H1 (cell line): ENCODE data around the gene GPR160. TPM values are rescaled to one million over a fixed set of nuclear protein-coding genes. Genes with fewer than 3 reads are reported as not detected.

ENCODE experiments used
- CTCF ChIA-PET: fragments of 300-600 bp; sonication (Branson Sonifier 250); formaldehyde crosslinking; loops from one replicate; lab custom pipeline; 2021; ENCODE audit not compliant: partially characterized antibody; lab: Charles Lee
- POLR2A ChIA-PET: fragments of 300-600 bp; sonication (Branson Sonifier 250); formaldehyde crosslinking; loops from one replicate; lab custom pipeline; 2021; ENCODE audit warnings: inconsistent platforms; ENCODE audit not compliant: partially characterized antibody; lab: Charles Lee
- DNase-seq, 2 experiments: peaks; one replicate each; pipeline versions ENCODE4 v3.0.0 to v3.0.0-alpha.2; 2010 to 2022; ENCODE audit warnings: low spot score in 2 of 2, low read depth in 1 of 2, mixed read lengths in 1 of 2
- FAIRE-seq: peaks from 2 replicates; lab custom pipeline; 2011; peaks lifted over from hg19 to GRCh38; lab: Jason Lieb, UNC
- H2AFZ ChIP-seq: 2 replicates; pipeline ENCODE4 v1.8.1; 2012; ENCODE audit warnings: low read length, inconsistent platforms
- H2AK5ac ChIP-seq: 2 replicates; pipeline ENCODE4 v1.6.1; 2013; ENCODE audit warnings: low read depth, low read length
- H2BK120ac ChIP-seq: replicated peaks from 2 replicates; pipeline ENCODE3; 2013; ENCODE audit warnings: low read depth, low read length, inconsistent platforms
- H2BK12ac ChIP-seq: 2 replicates; pipeline ENCODE4 v1.6.1; 2013; ENCODE audit warnings: low read depth, low read length
- H2BK15ac ChIP-seq: 2 replicates; pipeline ENCODE4 v1.6.1; 2013; ENCODE audit warnings: low read length
- H2BK20ac ChIP-seq: 2 replicates; pipeline ENCODE4 v1.6.1; 2013; ENCODE audit warnings: low read length
- H2BK5ac ChIP-seq: 2 replicates; pipeline ENCODE4 v1.6.1; 2013; ENCODE audit warnings: low read depth, low read length
- H3K14ac ChIP-seq: 2 replicates; pipeline ENCODE4 v1.6.1; 2013; ENCODE audit warnings: inconsistent platforms; ENCODE audit not compliant: insufficient read length
- H3K18ac ChIP-seq: 2 replicates; pipeline ENCODE4 v1.6.1; 2013; ENCODE audit warnings: low read length; ENCODE audit errors: extremely low read depth
- H3K23ac ChIP-seq: 2 replicates; pipeline ENCODE4 v1.6.1; 2013; ENCODE audit warnings: inconsistent platforms; ENCODE audit not compliant: insufficient read length
- H3K23me2 ChIP-seq: 2 replicates; pipeline ENCODE4 v1.6.1; 2013; ENCODE audit warnings: low read depth, low read length
- H3K27ac ChIP-seq: 2 replicates; pipeline ENCODE4 v1.6.1; 2011; ENCODE audit warnings: low read depth, low read length, inconsistent platforms
- H3K27me3 ChIP-seq, 4 experiments: replicated peaks in 1 of 4; 1 replicate in 1 of 4; 2 replicates in 3 of 4; pipeline versions ENCODE4 v1.6.1 to v1.8.1; 2011 to 2013; ENCODE audit warnings: low read length in 3 of 4, mild to moderate bottlenecking in 3 of 4, inconsistent platforms in 2 of 4, mixed read lengths in 2 of 4, moderate library complexity in 1 of 4; ENCODE audit not compliant: control insufficient read depth in 3 of 4, insufficient read depth in 3 of 4; ENCODE audit errors: extremely low read depth in 1 of 4
- H3K36me3 ChIP-seq, 4 experiments: 2 replicates each; pipeline versions ENCODE4 v1.6.1 to v1.8.1; 2011 to 2013; ENCODE audit warnings: mild to moderate bottlenecking in 4 of 4, low read length in 3 of 4, moderate library complexity in 2 of 4, control low read depth in 1 of 4, inconsistent platforms in 1 of 4; ENCODE audit not compliant: insufficient read depth in 4 of 4, control insufficient read depth in 2 of 4
- H3K4ac ChIP-seq: replicated peaks from 2 replicates; pipeline ENCODE3; 2013; ENCODE audit warnings: low read length, low read depth, mixed read lengths, inconsistent platforms; ENCODE audit not compliant: insufficient read length
- H3K4me1 ChIP-seq, 4 experiments: replicated peaks in 1 of 4; 1 replicate in 1 of 4; 2 replicates in 3 of 4; pipeline versions ENCODE4 v1.6.1 to v1.8.1; 2011 to 2013; ENCODE audit warnings: low read length in 3 of 4, inconsistent platforms in 2 of 4, mixed read lengths in 1 of 4; ENCODE audit not compliant: insufficient read depth in 4 of 4, control insufficient read depth in 3 of 4
- H3K4me2 ChIP-seq, 2 experiments: 2 replicates each; pipeline versions ENCODE4 v1.6.1 to v1.8.1; 2011 to 2013; ENCODE audit warnings: low read depth in 2 of 2, low read length in 2 of 2, control low read depth in 1 of 2, inconsistent platforms in 1 of 2, mild to moderate bottlenecking in 1 of 2; ENCODE audit not compliant: insufficient read depth in 1 of 2
- H3K4me3 ChIP-seq, 4 experiments: fragments of 200-600, 300-600 bp in 1 of 4; sonication (generic), shearing (Covaris generic), sonication (Bioruptor Twin) in 1 of 4; 2 replicates each; pipeline versions ENCODE4 v1.5.1 to v1.8.1; 2011 to 2016; ENCODE audit warnings: low read length in 4 of 4, low read depth in 3 of 4, control low read depth in 2 of 4, inconsistent platforms in 2 of 4, mild to moderate bottlenecking in 2 of 4, mixed read lengths in 1 of 4, moderate library complexity in 1 of 4; ENCODE audit not compliant: insufficient read depth in 2 of 4; ENCODE audit errors: extremely low read depth in 1 of 4
- H3K56ac ChIP-seq: replicated peaks from 2 replicates; pipeline ENCODE3; 2013; ENCODE audit warnings: low read depth, mild to moderate bottlenecking, mixed read lengths, low read length, inconsistent platforms; ENCODE audit not compliant: insufficient read length
- H3K79me1 ChIP-seq: 2 replicates; pipeline ENCODE4 v1.6.1; 2013; ENCODE audit warnings: low read depth, low read length, control low read depth
- H3K79me2 ChIP-seq, 2 experiments: 2 replicates each; pipeline versions ENCODE4 v1.6.1 to v1.8.1; 2012 to 2013; ENCODE audit warnings: low read length in 2 of 2, mild to moderate bottlenecking in 2 of 2, inconsistent platforms in 1 of 2; ENCODE audit not compliant: insufficient read depth in 2 of 2, control insufficient read depth in 1 of 2
- H3K9ac ChIP-seq, 4 experiments: replicated peaks in 1 of 4; 1 replicate in 1 of 4; 2 replicates in 3 of 4; pipeline versions ENCODE4 v1.6.1 to v1.8.1; 2011 to 2013; ENCODE audit warnings: low read depth in 3 of 4, low read length in 3 of 4, control low read depth in 2 of 4, mild to moderate bottlenecking in 2 of 4, moderate library complexity in 2 of 4, inconsistent platforms in 1 of 4; ENCODE audit errors: extremely low read depth in 1 of 4
- H3K9me3 ChIP-seq, 2 experiments: 2 replicates each; pipeline versions ENCODE4 v1.6.1 to v1.8.1; 2012 to 2013; ENCODE audit warnings: mild to moderate bottlenecking in 2 of 2, moderate library complexity in 2 of 2, control low read depth in 1 of 2, inconsistent platforms in 1 of 2, low read depth in 1 of 2, low read length in 1 of 2, mixed read lengths in 1 of 2; ENCODE audit not compliant: insufficient read depth in 2 of 2
- H4K20me1 ChIP-seq, 2 experiments: replicated peaks in 1 of 2; 2 replicates each; pipeline versions ENCODE3 to v1.8.1; 2011 to 2013; ENCODE audit warnings: inconsistent platforms in 2 of 2, low read length in 2 of 2, mild to moderate bottlenecking in 1 of 2; ENCODE audit not compliant: insufficient read depth in 2 of 2, control insufficient read depth in 1 of 2
- H4K5ac ChIP-seq: 2 replicates; pipeline ENCODE4 v1.6.1; 2013; ENCODE audit warnings: low read length, low read depth, mixed read lengths, inconsistent platforms; ENCODE audit not compliant: insufficient read length
- H4K8ac ChIP-seq: 2 replicates; pipeline ENCODE4 v1.8.0; 2013; ENCODE audit warnings: mild to moderate bottlenecking, moderate library complexity, low read length, inconsistent platforms; ENCODE audit not compliant: insufficient read depth; ENCODE audit errors: extremely low read depth
- H4K91ac ChIP-seq: replicated peaks from 2 replicates; pipeline ENCODE3; 2013; ENCODE audit warnings: low read length, mixed read lengths, inconsistent platforms; ENCODE audit not compliant: insufficient read length
- ATF2 ChIP-seq: IDR thresholded peaks from 2 replicates; pipeline ENCODE4 v1.6.1; 2012; ENCODE audit warnings: low read length, inconsistent platforms
- BCL11A ChIP-seq, 2 experiments: IDR thresholded peaks; one replicate each; pipeline ENCODE4 v1.6.1; 2011; ENCODE audit warnings: low read depth in 2 of 2, low read length in 2 of 2, mild to moderate bottlenecking in 2 of 2
- HDAC2 ChIP-seq, 2 experiments: fragments of 300-600 bp in 1 of 2; sonication (generic) in 1 of 2; IDR thresholded peaks; 2 replicates each; pipeline ENCODE4 v1.6.1; 2011 to 2012; ENCODE audit warnings: low read depth in 2 of 2, low read length in 2 of 2, mild to moderate bottlenecking in 2 of 2, moderate library complexity in 2 of 2, borderline replicate concordance in 1 of 2, inconsistent platforms in 1 of 2
- JUND ChIP-seq: IDR thresholded peaks from 2 replicates; pipeline ENCODE4 v1.6.1; 2011; ENCODE audit warnings: mild to moderate bottlenecking, improper control_type of control experiment, low read length
- POU5F1 ChIP-seq: IDR thresholded peaks from 2 replicates; pipeline ENCODE4 v1.6.1; 2011; ENCODE audit warnings: low read depth, mild to moderate bottlenecking, low read length, moderate library complexity
- SP4 ChIP-seq: IDR thresholded peaks from 2 replicates; pipeline ENCODE4 v1.6.1; 2012; ENCODE audit warnings: low read length, inconsistent platforms
- TAF7 ChIP-seq: optimal IDR thresholded peaks from 2 replicates; pipeline ENCODE3; 2011; ENCODE audit warnings: low read depth, mild to moderate bottlenecking, inconsistent platforms, low read length, moderate library complexity, borderline replicate concordance
- TBP ChIP-seq: IDR thresholded peaks from 2 replicates; pipeline ENCODE4 v1.6.1; 2011; ENCODE audit warnings: low read depth, low read length, improper control_type of control experiment
- USF2 ChIP-seq: IDR thresholded peaks from 2 replicates; pipeline ENCODE4 v1.6.1; 2011; ENCODE audit warnings: low read length, improper control_type of control experiment
- YY1 ChIP-seq: IDR thresholded peaks from 2 replicates; pipeline ENCODE4 v1.6.1; 2011; ENCODE audit warnings: low read depth, mild to moderate bottlenecking, low read length
- WGBS, 2 experiments: shearing (Covaris generic) in 1 of 2; methylation state at CpG; one replicate each; pipeline versions ENCODE4 v1.1.6 to v1.1.7; 2013 to 2015; ENCODE audit warnings: low lambda C conversion rate in 2 of 2, mixed read lengths in 2 of 2, inconsistent platforms in 1 of 2, low coverage in 1 of 2, missing lambda C conversion rate in 1 of 2; ENCODE audit not compliant: insufficient replicate concordance in 2 of 2, insufficient coverage in 1 of 2, insufficient read length in 1 of 2; ENCODE audit errors: extremely low coverage in 1 of 2, missing lambda C conversion rate in 1 of 2; 5-methylcytosine and 5-hydroxymethylcytosine counted together
- polyA plus RNA-seq, 7 experiments: library from polyadenylated mRNA; depleted of rRNA in 3 of 7; stranded (reverse) in 5 of 7; unstranded in 2 of 7; fragments of >200 nt in 5 of 7; fragments of 200-250 nt in 2 of 7; gene quantifications; 1 replicate in 5 of 7; 2 replicates in 1 of 7; 4 replicates in 1 of 7; pipeline versions ENCODE4 v1.2.1 to v1.2.3, GENCODE V29; 2011 to 2013; ENCODE audit warnings: missing spikeins in 2 of 7, mixed read lengths in 2 of 7
- total RNA-seq: library from RNA; stranded (reverse); fragmentation: NEBNext Ultra II Directional; extraction: Animal tissue kit (Norgen Biotek cat#: 25700); gene quantifications from 2 replicates; pipeline ENCODE4 v1.2.1, GENCODE V29; 2021
- TF ChIP-seq, protein P1 (sequence below): IDR thresholded peaks from 2 replicates; pipeline ENCODE4 v1.6.1; 2012; ENCODE audit warnings: inconsistent platforms

The GPR160 gene
- total and polyA plus RNA-seq, 2 of the 8 experiments (the other 6 are each of a cell fraction or from before 2014, with no cell fraction given), result 14.3 to 16.6 TPM

- Histone ChIP-seq H3K27me3 (no peaks in the 10 kb centered on the region), H3K79me2 (no peaks in the 10 kb centered on the region), H3K23ac (no peak overlapping the region), H3K56ac (no peak overlapping the region), H3K14ac (no peak overlapping the region), H3K18ac (no peak overlapping the region), H3K4me3 (no peak overlapping the region), H2BK20ac (no peak overlapping the region), H4K20me1 (peaks cover 0 to 1% of the 10 kb centered on the region in 2 experiments), H2BK120ac (no peak overlapping the region), H3K4me1 (no peaks in the 10 kb centered on the region), H2BK15ac (no peak overlapping the region), H3K23me2 (no peaks in the 10 kb centered on the region), H2AK5ac (no peak overlapping the region), H2AFZ (no peak overlapping the region), H3K9ac (no peak overlapping the region), H3K27ac (no peak overlapping the region), H3K4me2 (no peak overlapping the region), H3K79me1 (no peaks in the 10 kb centered on the region; the same call in 1 of the 2 replicates), H4K8ac (no peak overlapping the region), H4K91ac (no peak overlapping the region), H2BK12ac (no peak overlapping the region), H2BK5ac (no peak overlapping the region), H4K5ac (no peak overlapping the region), H3K36me3 (peaks cover 0 to 50% (median 14%) of the 10 kb centered on the region in 4 experiments; a peak in 4 of 8 replicates), H3K4ac (no peak overlapping the region), H3K9me3 (no peaks in the 10 kb centered on the region)
- DNase-seq (no peak), FAIRE-seq (no peak)
- ChIA-PET CTCF (interaction anchor here (1.3 to 5.9 kb wide), 4 partner anchors 10 to 74 kb away, joined by 4 to 34 read pairs (median 4); no protein-coding TSS in a partner anchor), POLR2A (no interaction called here)
- 90% methylated on average over 4 of the region's 4 CpGs; no CpG with 5 or more reads in 1 of the 2 experiments for WGBS, 2 experiments
- TF ChIP-seq TAF7, result no peak
- no peak for TF ChIP-seq USF2
- TF ChIP-seq POU5F1, result no peak
- no peak for TF ChIP-seq JUND
- no peak for TF ChIP-seq YY1
- TF ChIP-seq, protein P1, sequence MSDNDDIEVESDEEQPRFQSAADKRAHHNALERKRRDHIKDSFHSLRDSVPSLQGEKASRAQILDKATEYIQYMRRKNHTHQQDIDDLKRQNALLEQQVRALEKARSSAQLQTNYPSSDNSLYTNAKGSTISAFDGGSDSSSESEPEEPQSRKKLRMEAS, result no peak
- no peak for TF ChIP-seq SP4
- TF ChIP-seq ATF2, result no peak
- no peak for TF ChIP-seq TBP
- no peak for TF ChIP-seq HDAC2 (IDR thresholded peaks at IDR 0.05; ENCODE audit: borderline replicate concordance in 1 of 2, low read depth in 2 of 2, low read length in 2 of 2)
- no peak for TF ChIP-seq BCL11A (IDR thresholded peaks at IDR 0.05; ENCODE audit: low read depth in 2 of 2, low read length in 2 of 2)
Observed at GRCh38 chr3:170095771-170096170, 58.0 kb downstream of the GPR160 start.
